Panc1 (cell line): ENCODE data around the gene CUL1.
A peak's percentile ranks its signal among the peaks of the same experiment; 100 is the strongest.

Experiments
- POLR2AphosphoS5 ChIP-seq: IDR thresholded peaks from 2 replicates; pipeline ENCODE4 v1.6.1; 2012; ENCODE audit warnings: mild to moderate bottlenecking, low read depth, low read length, moderate library complexity
- TCF7L2 ChIP-seq: IDR thresholded peaks from 2 replicates; pipeline ENCODE4 v1.6.1; 2011; ENCODE audit warnings: mild to moderate bottlenecking, low read depth, low read length, inconsistent platforms
- TF ChIP-seq, protein P1 (sequence below): fragments of 450-650 bp; IDR thresholded peaks from 2 replicates; pipeline ENCODE4 v1.5.1; 2017; ENCODE audit warnings: mild to moderate bottlenecking

DNA sequence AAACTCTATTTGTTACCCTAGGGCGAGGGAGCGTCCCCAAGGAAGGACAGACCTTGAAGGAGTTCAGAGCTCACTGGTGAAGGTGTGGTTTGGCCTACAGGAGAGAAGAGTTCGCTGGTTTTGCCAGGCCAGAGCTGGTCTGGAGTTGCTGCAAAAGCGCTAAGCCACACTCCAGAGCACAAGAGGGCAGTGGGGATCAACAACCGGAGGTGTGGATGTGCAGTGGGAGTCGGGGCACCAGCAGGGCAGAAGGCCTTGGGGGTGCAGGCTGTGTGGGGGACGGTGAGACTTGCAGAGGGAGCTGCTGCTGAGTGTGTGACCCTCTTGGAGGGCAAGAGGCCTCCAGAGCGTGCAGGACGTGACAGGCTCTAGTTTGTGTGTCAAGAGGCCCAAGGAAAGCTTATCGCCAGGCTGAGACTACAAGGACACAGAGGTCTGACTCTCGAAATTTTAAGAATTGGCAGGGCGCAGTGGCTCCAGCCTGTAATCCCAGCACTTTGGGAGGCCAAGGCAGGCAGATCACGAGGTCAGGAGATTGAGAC is 14.3 kb upstream of the CUL1 start:
- TF ChIP-seq, protein P1, sequence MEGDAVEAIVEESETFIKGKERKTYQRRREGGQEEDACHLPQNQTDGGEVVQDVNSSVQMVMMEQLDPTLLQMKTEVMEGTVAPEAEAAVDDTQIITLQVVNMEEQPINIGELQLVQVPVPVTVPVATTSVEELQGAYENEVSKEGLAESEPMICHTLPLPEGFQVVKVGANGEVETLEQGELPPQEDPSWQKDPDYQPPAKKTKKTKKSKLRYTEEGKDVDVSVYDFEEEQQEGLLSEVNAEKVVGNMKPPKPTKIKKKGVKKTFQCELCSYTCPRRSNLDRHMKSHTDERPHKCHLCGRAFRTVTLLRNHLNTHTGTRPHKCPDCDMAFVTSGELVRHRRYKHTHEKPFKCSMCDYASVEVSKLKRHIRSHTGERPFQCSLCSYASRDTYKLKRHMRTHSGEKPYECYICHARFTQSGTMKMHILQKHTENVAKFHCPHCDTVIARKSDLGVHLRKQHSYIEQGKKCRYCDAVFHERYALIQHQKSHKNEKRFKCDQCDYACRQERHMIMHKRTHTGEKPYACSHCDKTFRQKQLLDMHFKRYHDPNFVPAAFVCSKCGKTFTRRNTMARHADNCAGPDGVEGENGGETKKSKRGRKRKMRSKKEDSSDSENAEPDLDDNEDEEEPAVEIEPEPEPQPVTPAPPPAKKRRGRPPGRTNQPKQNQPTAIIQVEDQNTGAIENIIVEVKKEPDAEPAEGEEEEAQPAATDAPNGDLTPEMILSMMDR: 0 out of 2 replicates have a peak, but pooled peaks have one; percentile 5
- TF ChIP-seq TCF7L2 (no peak), POLR2AphosphoS5 (no peak)
